Measurements from ENCODE around the gene MYO1E. TPM values are rescaled to one million over a fixed set of nuclear protein-coding genes. Genes with fewer than 3 reads are reported as not detected.

MYO1E gene
- total RNA-seq, 1 donor from 2014 or later: 23.6 TPM

DNA sequence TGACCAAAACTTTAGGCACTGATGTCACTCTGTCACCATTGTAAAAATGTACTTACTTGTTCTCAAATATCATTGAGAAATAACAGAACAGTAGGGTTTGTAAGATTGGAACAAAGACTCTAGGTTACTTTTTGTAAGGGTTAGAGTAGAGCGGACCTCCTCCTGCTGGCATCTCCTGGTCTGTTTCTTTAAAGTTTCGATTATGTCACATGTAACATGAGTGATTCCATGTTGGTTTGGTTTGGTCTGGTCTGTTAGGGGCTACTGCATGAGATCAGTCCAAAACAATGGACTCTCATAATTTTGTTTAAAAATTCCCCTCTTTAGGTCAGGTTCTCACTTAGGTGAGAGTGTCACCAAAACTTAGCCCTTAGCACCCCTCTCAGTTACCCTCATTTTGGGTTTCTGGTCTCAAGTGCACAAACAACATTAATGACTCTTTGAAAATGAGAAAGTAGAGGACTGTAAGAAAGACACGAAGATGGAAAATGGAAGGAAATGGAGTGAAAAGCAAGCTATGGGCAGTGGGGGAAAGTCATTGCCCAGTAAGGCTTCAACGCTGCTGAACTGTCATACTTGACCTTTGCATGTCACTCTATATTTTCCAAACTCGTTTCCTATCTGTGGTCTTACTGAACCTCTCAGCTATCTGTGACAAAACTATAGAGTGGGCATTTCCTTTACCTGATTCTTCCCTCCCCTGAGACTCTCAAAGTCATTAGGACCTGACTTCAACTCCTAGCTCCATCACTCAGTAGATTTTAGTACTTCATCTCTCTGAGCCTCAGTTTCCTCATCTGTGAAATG lies 113.3 kb downstream of the MYO1E start:
- no peak for DNase-seq
- Histone ChIP-seq H3K4me1 (no peaks in the 10 kb centered on the region), H3K36me3 (peaks cover 27% of the 10 kb centered on the region), H3K27ac (replicated peaks) (no peak overlapping the region), H3K27me3 (ENCODE audit: low read depth) (no peaks in the 10 kb centered on the region), H3K9me3 (replicated peaks) (no peaks in the 10 kb centered on the region), H3K4me3 (no peak overlapping the region)
- intact Hi-C loops (cut with micrococcal nuclease): no loop called here
- TF ChIP-seq, protein P1, sequence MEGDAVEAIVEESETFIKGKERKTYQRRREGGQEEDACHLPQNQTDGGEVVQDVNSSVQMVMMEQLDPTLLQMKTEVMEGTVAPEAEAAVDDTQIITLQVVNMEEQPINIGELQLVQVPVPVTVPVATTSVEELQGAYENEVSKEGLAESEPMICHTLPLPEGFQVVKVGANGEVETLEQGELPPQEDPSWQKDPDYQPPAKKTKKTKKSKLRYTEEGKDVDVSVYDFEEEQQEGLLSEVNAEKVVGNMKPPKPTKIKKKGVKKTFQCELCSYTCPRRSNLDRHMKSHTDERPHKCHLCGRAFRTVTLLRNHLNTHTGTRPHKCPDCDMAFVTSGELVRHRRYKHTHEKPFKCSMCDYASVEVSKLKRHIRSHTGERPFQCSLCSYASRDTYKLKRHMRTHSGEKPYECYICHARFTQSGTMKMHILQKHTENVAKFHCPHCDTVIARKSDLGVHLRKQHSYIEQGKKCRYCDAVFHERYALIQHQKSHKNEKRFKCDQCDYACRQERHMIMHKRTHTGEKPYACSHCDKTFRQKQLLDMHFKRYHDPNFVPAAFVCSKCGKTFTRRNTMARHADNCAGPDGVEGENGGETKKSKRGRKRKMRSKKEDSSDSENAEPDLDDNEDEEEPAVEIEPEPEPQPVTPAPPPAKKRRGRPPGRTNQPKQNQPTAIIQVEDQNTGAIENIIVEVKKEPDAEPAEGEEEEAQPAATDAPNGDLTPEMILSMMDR (IDR thresholded peaks at IDR 0.05; ENCODE audit: borderline replicate concordance): no peak

DNA sequence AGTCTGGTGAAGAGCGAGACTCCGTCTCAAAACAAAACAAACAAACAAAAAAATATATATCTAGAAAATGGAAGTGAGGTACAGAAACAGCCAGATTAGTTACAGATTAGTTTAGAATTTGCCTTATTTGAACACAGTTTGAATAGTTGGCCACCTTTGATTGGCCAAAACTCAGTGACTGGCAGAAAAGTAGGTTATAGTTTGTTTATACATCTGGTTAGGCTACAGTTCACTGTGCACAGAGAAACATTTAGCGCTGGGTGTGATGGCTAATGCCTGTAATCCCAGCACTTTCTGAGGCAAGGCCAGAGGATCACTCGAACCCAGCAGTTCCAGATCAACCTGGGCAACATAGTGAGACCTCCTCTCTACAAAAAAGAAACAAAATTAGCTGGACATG lies 114.4 kb downstream of the MYO1E start:
- Histone ChIP-seq H3K4me3 (no peak overlapping the region), H3K4me1 (no peaks in the 10 kb centered on the region), H3K36me3 (peaks cover 33% of the 10 kb centered on the region), H3K27ac (replicated peaks) (no peak overlapping the region), H3K9me3 (replicated peaks) (no peaks in the 10 kb centered on the region), H3K27me3 (ENCODE audit: low read depth) (no peaks in the 10 kb centered on the region)
- no peak for DNase-seq
- intact Hi-C loops (cut with micrococcal nuclease): no loop called here
- TF ChIP-seq, protein P1 (IDR thresholded peaks at IDR 0.05; ENCODE audit: borderline replicate concordance): no peak

DNA sequence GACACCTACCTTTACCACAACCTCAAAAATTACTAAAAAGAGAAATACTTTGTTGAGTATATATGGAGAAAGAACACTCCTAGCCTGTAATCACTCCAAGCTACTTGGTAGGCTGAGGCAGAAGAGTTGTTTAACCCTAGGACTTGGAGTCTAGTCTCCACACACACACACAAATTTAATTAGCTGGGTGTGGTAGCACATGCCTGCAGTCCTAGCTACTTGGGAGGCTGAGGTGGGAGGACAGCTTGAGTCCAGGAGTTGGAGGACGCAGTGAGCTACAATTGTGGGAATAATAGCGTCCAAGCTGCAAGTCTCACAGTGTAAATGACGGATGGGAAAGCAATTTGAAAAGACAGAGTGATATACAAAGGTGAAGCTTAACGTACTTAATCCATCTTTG lies 115.5 kb downstream of the MYO1E start:
- intact Hi-C loops (cut with micrococcal nuclease): no loop called here
- H3K9me3 ChIP-seq (replicated peaks): no peaks in the 10 kb centered on the region
- TF ChIP-seq, protein P1 (IDR thresholded peaks at IDR 0.05; ENCODE audit: borderline replicate concordance): no peak
- peaks cover 33% of the 10 kb centered on the region for H3K36me3 ChIP-seq
- DNase-seq: no peak
- H3K27ac ChIP-seq (replicated peaks): no peak overlapping the region
- H3K4me3 ChIP-seq: no peak overlapping the region
- H3K4me1 ChIP-seq: no peaks in the 10 kb centered on the region
- no peaks in the 10 kb centered on the region for H3K27me3 ChIP-seq (ENCODE audit: low read depth)

DNA sequence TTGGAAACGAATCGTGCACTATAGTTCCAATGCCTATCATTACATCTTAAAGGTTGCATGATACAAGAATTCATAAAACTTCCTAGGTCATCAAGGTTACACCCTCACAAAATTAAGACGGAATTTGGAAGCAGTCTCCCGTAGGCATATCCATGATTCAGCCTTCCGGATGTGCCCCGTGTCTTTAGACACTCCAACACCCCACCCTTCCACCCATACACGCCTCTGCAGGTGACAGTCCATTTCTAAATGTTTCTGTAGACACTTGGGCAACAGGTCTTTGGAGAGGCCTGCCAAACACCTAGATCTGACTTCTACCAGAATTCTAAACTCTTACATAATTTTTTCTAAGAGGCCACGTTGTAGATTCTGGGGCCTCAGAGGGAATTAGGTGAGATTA lies 116.2 kb downstream of the MYO1E start:
- no peaks in the 10 kb centered on the region for H3K27me3 ChIP-seq (ENCODE audit: low read depth)
- H3K27ac ChIP-seq (replicated peaks): no peak overlapping the region
- H3K4me3 ChIP-seq: no peak overlapping the region
- intact Hi-C loops (cut with micrococcal nuclease): no loop called here
- no peaks in the 10 kb centered on the region for H3K9me3 ChIP-seq (replicated peaks)
- peaks cover 33% of the 10 kb centered on the region for H3K36me3 ChIP-seq
- no peaks in the 10 kb centered on the region for H3K4me1 ChIP-seq
- no peak for DNase-seq
- TF ChIP-seq, protein P1 (IDR thresholded peaks at IDR 0.05; ENCODE audit: borderline replicate concordance): no peak

DNA sequence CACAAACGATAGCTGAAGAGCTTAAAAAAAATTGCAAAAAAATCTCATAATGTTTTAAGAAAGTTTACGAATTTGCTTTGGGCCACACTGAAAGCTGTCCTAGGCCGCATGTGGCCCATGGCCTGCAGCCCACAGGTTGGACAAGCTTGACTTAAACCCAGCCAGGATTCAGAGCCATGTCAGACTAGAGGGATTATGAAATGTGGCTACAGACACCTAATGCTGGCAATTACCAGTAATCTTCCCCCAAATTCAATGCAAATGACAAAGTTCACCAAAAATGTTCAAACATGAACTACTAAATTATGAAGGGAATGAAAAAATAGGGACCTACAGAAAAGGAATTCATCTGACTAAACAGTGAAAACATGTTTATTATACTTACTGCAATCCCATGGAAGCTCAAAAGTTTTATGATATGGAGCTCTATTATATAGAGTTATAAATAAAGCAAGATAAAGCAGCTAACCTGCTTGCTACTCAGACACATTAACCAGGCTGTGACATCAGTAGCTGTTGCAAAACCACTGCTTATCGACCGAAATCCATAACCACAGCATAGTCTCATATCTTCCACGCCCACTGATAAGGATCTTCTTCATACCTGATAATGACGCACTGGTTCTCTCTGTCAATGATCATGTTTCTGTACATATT lies 116.9 kb downstream of the MYO1E start:
- Histone ChIP-seq H3K27ac (replicated peaks) (no peak overlapping the region), H3K4me3 (no peak overlapping the region), H3K4me1 (no peaks in the 10 kb centered on the region), H3K27me3 (ENCODE audit: low read depth) (no peaks in the 10 kb centered on the region), H3K9me3 (replicated peaks) (no peaks in the 10 kb centered on the region), H3K36me3 (peaks cover 33% of the 10 kb centered on the region)
- no peak for DNase-seq
- TF ChIP-seq, protein P1 (IDR thresholded peaks at IDR 0.05; ENCODE audit: borderline replicate concordance): no peak
- intact Hi-C loops (cut with micrococcal nuclease): no loop called here
